ENCODE results near the gene ALK.

The ALK gene

DNA sequence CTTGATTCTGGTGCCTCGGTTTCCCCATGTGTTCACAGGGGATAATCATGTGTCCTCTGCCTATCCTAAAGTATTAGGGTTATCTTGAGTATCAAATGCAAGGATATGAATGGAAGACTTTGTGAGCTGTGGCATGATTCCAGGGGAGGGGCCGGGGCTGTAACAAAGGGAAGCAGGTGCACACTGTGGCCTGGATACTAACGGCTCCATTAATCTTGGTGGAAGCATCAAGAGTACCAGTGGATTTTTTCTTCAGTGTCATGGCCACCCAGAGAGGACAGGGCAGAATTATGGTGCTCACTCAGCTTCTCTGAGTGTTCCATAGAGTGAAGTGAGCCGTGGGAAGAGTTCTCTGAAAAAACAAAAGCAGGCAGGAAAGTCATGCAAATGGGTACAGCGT, 320.1 kb downstream of the ALK start:
- TF ChIP-seq ZFX (IDR thresholded peaks at IDR 0.05), result no peak
- TF ChIP-seq, protein P1, sequence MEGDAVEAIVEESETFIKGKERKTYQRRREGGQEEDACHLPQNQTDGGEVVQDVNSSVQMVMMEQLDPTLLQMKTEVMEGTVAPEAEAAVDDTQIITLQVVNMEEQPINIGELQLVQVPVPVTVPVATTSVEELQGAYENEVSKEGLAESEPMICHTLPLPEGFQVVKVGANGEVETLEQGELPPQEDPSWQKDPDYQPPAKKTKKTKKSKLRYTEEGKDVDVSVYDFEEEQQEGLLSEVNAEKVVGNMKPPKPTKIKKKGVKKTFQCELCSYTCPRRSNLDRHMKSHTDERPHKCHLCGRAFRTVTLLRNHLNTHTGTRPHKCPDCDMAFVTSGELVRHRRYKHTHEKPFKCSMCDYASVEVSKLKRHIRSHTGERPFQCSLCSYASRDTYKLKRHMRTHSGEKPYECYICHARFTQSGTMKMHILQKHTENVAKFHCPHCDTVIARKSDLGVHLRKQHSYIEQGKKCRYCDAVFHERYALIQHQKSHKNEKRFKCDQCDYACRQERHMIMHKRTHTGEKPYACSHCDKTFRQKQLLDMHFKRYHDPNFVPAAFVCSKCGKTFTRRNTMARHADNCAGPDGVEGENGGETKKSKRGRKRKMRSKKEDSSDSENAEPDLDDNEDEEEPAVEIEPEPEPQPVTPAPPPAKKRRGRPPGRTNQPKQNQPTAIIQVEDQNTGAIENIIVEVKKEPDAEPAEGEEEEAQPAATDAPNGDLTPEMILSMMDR (conservative IDR thresholded peaks at IDR 0.05), result no peak
- H3K27ac ChIP-seq, result no peak overlapping the region

- TF ChIP-seq, protein P1 (conservative IDR thresholded peaks at IDR 0.05), result no peak
- no peak for TF ChIP-seq ZFX (IDR thresholded peaks at IDR 0.05)
- H3K27ac ChIP-seq, result no peak overlapping the region
Measured at GRCh38 chr2:29599946-29600345, 321.4 kb downstream of the ALK start.

DNA sequence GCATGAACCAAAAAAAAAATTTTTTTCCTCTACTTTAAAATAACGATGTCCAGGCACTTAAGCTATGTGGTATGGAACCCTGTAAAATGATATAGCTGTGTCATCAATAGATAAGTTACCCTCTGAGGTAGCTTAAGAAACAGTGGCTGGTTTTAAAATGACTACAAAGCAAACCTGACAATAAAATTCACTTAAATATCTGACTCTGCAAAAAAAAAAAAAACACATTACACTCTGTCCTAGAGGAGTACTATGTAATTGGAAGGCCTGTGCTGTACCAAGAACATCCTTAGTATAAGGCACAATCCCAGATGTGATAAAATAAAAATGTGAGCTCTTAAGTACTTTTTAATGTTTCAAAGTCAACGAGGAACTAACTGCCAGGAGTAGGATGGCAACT, 322.4 kb downstream of the ALK start:
- TF ChIP-seq, protein P1 (conservative IDR thresholded peaks at IDR 0.05), result no peak
- TF ChIP-seq ZFX (IDR thresholded peaks at IDR 0.05), result no peak
- no peak overlapping the region for H3K27ac ChIP-seq

DNA sequence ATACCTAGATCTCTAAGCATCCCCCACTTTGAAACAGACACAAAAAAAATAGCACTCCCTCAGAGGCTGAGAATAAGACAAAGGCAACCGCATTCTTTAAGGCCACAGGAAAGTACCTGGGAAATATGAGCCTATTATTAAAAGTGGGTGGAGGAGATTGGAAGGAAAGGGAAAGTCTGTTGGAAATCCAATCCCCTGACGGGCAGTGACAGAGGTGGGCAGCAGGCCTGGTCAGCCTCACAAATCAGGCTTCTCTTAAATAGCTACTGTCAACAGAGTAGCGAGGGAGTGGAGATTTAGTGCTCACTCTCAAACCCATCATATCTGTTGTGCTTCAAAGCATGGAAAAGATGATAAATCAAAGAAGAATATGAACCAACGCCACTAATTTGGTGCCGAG, 324.4 kb downstream of the ALK start:
- no peak for TF ChIP-seq ZFX (IDR thresholded peaks at IDR 0.05)
- TF ChIP-seq, protein P1 (conservative IDR thresholded peaks at IDR 0.05), result no peak
- no peak overlapping the region for H3K27ac ChIP-seq

GRCh38 chr2:29596584-29596983, 324.8 kb downstream of the ALK start:
- TF ChIP-seq, protein P1 (conservative IDR thresholded peaks at IDR 0.05), result no peak
- TF ChIP-seq ZFX (IDR thresholded peaks at IDR 0.05), result no peak
- H3K27ac ChIP-seq, result no peak overlapping the region

GRCh38 chr2:29591600-29591999, 329.8 kb downstream of the ALK start:
- TF ChIP-seq, protein P1 (conservative IDR thresholded peaks at IDR 0.05), result no peak
- no peak for TF ChIP-seq ZFX (IDR thresholded peaks at IDR 0.05)
- no peak overlapping the region for H3K27ac ChIP-seq

DNA sequence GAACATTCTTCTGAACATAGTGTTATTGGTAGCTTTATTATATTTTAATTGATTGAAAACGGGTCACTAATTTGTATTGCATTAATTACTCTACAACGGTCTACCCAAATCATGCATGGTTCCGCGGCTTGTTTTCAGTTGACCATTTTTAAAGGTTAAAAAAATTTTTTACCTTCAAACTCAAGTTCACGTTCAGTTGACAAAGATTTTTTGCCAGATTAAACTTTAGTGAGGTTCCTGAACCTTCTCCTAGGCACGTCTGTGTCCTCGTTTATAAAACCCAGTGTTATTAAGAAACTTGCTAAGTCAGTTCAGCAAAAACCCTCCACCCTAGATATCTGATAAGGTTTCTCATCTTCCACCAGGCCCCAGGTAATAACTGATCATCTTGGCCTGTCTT, 331.2 kb downstream of the ALK start:
- TF ChIP-seq, protein P1 (conservative IDR thresholded peaks at IDR 0.05), result no peak
- no peak for TF ChIP-seq ZFX (IDR thresholded peaks at IDR 0.05)
- H3K27ac ChIP-seq, result no peak overlapping the region
